ENCODE data around the gene GSN. TPM values are rescaled to one million over a fixed set of nuclear protein-coding genes. Genes with fewer than 3 reads are reported as not detected.

Gene GSN
- total RNA-seq, 1 experiment from 2014 or later: 207 TPM

GRCh38 chr9:121350036-121350435 lies 82.1 kb downstream of the GSN start:
- DNase-seq (ENCODE audit: low read depth): no peak

- peak; percentile 96 for DNase-seq (ENCODE audit: low read depth)
Observed at GRCh38 chr9:121350993-121351561, 83.1 kb downstream of the GSN start.

GRCh38 chr9:121353241-121354061 lies 85.5 kb downstream of the GSN start:
- no peak for DNase-seq (ENCODE audit: low read depth)

- no peak for DNase-seq (ENCODE audit: low read depth)
Observed at GRCh38 chr9:121354141-121354540, 86.2 kb downstream of the GSN start.

DNA sequence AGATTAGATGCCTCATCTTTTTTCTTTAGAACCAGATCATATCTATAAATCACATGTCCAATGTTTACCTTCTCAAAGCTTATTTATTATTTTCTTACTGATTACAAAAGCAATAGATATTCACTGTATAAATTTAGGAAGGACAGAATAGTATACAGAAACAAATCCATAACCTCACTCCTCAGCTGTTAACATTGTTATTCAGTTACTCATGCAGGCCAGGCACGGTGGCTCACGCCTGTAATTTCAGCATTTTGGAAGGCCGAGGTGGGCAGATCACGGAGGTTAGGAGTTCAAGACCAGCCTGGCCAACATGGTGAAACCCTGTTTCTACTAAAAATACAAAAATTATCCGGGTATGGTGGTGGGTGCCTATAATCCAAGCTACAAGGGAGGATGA lies 86.8 kb downstream of the GSN start:
- DNase-seq (ENCODE audit: low read depth): no peak

DNA sequence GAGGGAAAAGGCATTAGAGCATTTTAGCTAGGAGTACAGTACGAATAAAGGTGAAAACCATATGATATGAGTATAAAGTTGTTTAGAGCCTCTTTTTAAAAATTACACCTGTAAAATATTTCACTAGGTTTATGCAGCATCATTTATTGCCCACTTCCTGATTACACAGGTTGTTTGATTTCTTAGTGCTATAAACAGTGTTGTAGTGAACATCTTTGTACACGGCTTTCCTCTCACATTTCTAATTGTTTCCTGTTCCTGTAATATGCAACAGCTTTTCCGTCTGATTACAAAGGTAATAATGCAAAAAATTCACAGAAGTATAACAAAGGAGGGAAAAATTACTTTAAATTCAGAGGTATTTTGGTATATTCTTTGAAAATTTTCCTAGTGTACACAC lies 89.0 kb downstream of the GSN start:
- no peak for DNase-seq (ENCODE audit: low read depth)

DNA sequence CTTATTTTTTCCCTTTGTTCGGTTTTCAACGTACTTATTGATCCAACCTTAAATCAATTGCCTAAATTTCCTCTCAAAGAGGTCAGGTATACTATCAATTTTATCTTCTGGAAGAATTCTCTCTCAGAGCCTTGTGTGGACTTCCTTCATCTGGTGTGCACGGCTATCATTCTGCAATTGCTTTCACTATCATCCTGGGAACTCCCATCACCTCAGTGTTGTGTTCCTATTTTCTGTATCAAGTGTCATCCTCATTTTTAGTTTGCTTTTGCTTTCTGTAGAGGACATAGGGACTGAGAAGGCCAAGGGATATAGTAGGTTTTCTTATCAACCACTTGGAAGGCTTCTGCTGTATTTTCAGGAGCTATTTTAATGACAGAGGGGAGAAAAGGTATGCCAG lies 90.8 kb downstream of the GSN start:
- DNase-seq (ENCODE audit: low read depth): no peak

DNA sequence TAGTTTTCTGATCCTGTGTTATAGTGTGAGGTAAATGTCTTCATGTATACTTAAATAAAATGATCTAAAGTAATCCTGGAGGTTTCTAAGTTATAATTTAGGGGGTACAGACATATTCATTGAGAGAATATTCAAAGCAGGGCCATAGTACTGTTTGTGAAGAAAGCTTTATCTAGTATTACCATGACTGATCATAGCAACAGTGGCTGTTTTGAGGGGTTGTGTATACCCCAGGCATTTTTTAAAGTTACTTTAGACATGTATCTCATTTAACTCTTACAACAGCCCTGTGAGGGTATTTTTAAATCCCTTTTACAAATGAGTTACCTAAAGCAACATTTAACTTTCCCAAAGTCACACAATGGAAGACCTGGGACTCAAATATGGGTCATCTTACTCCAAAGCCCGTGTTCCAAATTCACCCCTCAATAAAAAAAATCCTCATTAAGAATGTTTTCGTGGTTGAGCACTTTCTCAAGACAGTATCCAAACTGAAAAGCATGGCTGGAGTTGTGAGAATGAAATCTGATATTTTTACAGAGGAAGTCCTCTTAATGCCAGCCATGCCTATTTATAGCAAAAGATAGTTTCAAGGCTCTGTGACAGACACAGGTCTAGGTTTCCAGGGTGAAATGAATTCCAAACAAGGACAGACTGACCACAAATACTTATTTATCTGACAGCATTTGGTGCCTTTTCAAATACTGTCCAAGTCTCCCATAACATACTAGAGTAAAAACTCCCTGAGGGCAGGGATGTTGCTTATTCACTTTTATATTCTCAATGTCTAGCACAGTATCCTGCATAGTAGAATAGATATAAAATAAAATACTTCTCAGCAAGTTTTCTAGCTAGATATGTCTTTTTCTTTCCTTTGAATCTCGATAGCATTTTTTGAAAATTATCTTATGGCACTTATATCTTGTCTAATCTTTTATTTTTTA lies 91.7 kb downstream of the GSN start:
- DNase-seq (ENCODE audit: low read depth): peak; percentile 91

DNA sequence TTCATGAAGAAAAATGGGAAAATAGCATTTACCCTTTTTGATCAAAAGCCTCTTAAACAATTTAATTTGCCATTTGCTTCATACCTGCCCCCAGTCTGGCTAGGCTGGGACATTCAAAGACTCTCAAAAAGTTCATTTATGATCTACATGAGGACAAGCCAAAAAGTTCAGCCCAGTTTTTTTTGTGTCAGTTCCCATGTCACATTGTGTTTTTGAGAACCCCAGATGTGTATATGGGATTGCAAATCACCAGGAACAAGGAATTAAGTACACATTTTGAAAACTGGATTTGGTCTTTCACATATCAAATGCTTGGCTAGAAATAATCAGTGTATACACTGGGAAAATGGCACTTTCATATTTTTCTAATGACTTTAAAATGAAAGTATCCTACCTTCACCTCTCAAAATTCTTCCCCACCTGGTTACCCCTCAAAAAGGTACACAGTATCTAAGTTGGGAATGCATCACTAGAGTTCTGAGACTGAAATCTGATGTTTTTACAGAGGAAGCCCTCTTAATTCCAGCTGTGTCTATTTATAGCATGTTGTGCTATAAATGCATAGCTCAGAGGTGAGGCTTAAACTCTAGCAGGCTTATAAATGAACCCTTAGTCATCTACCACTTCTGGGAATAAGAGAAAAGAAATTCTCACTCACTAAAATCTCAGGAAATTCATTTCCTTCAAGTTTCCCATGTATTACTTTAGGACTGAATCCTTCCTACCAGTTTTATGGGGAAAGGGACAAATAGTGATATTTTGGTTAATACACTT lies 92.8 kb downstream of the GSN start:
- peak; percentile 89 for DNase-seq (ENCODE audit: low read depth)

DNA sequence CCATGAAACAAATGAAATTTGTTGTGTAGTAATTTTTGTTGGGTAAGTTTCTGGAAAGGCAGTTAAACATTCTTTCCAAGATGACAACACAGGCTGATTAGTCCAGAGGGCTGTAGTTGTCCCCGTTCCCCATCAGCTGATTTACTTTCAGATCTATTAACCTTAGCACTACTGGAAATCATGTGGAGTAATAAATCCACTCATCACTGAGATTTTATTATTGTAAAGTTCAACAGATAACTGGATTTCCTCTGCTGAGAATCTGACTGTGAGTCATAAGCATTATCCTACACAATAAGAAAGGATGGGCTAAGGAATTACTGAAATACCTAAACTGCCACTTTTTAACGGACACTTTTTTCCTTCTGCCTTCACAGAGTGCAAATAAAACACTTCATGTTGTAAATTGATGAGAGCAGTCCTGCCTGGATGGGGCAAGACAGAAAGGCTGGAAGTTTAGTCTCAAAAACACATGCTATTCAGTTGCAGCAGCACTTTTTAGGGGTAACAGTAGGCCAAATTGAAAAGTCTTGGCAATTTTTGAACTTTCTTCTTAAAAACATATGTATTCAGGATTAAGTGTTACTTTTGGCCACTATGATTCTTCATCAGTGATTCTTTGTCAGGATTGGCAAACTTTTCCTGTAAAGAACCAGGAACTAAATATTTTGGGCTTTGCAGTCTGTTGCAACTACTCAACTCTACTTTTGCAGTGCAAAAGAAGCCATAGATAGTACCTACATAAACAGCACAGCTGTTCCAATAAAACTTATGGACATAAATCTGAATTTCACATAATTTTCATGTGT lies 95.1 kb downstream of the GSN start:
- DNase-seq (ENCODE audit: low read depth): peak; percentile 75

- DNase-seq (ENCODE audit: low read depth): no peak
Observed at GRCh38 chr9:121363622-121363961, 95.6 kb downstream of the GSN start.

GRCh38 chr9:121364077-121364476 lies 96.1 kb downstream of the GSN start:
- DNase-seq (ENCODE audit: low read depth): no peak

GRCh38 chr9:121364886-121365285 lies 96.9 kb downstream of the GSN start:
- DNase-seq (ENCODE audit: low read depth): no peak

- no peak for DNase-seq (ENCODE audit: low read depth)
Observed at GRCh38 chr9:121365564-121365963, 97.6 kb downstream of the GSN start.

DNA sequence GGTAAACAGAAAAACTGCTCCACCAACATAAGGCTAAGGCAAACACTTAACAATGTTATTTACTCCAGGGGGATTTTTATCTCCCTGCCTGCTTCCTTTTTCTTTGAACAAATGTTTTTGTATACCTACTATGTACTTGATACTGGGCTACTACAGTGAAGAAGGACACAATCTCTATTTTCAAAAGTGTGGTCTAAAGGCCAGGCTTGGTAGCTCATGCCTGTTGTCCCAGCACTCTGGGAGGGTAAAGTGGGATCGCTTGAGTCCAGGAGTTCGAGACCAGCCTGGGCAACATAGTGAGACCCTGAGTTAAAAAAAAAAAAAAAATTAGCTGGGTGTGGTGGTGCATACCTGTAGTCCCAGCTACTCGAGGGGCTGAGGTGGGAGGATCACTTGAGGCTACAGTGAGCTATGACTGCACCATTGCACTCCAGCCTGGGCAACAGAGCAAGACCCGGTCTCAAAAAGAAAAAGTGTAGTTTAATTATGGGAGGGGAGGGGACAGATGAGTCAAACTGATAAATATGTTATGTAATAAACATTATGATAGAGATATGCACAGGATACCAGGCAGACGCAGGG lies 98.7 kb downstream of the GSN start:
- DNase-seq (ENCODE audit: low read depth): no peak

DNA sequence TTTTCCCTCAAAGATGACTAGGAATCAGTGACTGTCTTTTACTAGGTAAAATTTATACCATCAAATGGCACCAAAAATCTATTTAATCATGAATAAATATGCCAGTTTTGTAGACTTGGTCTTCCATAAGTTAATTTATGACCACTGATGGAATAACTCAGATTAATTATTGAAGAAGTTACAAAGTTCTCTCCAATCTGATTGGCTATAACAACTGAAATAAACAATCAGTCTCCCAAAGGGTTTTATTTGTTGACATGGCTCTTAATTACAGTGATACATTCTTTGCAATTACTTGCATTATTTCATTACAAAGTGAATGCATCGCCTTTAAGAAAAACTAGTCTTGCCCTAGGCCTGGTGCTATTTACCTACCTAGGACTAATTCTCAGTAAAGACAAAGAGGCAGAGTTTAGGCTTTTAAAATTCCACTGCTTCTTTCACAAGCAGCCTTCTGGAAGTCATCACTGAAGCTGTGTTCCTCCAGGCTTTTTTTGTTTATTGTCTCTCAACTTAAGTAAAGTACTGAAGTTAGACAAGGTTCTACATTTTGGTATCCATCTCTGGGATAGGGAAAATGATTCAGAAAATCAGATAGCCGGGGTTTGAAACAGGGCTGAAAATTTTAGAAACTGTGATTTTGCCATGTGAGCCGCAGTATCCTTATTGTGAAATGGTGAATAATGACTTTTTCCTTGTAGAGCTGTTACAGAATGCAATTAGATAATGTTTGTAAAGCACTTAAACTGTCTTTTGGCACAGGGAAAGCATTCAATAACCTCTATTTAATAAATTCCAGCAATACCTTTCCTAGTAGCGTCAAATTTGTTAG lies 99.6 kb downstream of the GSN start:
- no peak for DNase-seq (ENCODE audit: low read depth)

GRCh38 chr9:121368138-121368522 lies 100.2 kb downstream of the GSN start:
- peak; percentile 23 for DNase-seq (ENCODE audit: low read depth)

DNA sequence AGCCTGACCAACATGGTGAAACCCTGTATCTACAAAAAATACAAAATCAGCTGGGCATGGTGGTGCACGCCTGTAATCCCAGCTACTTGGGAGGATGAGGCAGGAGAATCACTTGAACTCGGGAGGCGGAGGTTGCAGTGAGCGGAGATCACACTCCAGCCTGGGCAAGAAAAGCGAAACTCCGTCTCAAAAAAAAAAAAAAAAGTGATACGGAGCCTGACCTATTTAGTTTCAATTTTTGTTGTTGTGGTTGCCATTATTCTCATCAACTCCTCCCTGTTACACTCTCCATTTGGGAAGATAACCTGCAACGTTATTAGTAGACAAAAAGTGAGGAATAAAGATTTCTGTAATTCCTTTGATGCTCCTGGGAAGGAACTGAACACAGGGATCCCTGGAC lies 100.8 kb downstream of the GSN start:
- no peak for DNase-seq (ENCODE audit: low read depth)

DNA sequence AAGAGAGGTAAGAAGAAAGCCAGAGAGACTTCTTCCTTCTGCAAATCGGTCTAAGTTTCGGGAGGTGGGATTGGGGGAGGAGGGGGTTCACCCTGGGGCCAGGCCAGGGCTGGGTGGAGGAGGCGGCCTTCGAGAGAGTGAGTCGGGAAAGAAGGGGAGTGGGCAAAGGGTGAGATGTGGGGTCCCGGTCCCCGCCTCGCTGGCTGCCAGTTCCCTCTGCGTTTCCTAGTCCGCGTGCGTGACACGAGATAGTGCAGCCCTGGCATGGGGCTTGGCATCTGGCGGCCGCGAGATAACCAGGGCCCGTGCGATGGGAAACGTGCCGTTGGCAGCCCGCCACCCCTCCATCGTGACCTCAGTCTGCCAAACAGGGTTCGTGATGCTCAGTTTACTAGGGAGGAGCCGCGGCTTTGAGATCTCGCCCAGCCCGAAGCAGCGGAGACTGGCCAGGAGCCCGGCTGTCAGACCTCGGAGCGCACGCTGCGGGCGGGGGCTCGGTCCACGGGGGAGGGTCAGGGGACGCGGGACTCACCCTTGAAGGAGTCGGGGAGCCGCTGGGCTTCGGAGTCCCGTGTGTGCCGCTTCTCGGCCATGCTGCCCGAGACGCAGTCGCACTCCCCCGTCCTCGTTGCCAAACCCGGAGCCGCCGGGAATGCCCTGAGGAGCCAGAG lies 101.8 kb downstream of the GSN start, which contains the start of gene STOM:
TSS of gene STOM (minus strand) at position 656 of the 671 bp plus-strand sequence. CDS start at position 593, 63 bp downstream.
- DNase-seq (ENCODE audit: low read depth): peak; percentile 89
